Astrocyte of the hippocampus (primary cell): Measurements from ENCODE around the gene HHAT.

Experiments
- DNase-seq: peaks from one replicate; pipeline ENCODE4 v3.0.0; 2011; ENCODE audit warnings: low read depth, low spot score

Gene HHAT

DNA sequence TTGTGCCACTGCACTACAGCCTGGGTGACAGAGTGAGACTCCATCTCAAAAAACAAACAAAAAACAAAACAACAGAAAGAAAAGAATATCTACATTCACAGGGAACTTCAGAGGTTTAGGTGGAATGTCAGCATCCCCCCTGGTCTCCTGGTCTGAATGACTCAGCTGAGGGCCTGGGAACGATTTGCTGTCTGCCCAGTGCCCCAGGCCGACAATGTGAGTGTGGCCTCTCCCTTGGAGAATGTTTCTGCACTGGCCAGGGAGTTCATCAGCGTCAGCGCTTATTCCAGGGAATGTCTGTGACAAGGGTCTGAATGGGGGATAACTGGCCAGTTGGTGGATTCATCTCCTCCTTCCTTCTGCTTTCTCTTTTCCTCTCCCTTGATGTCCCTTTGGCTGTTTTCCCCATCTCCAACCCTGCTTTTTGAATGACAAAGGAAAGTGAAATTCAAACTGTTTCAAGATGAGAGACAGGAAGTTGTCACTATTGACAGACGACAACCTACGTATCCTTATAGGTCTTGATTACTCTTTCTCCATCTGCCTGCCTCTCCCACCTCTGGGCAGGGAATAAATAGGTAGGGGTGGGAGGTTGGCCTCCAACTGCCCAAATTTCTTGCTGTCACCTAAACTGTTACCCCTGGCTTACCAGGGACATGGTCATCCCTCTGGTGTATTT is 213.1 kb downstream of the HHAT start:
- peak; percentile 80 for DNase-seq

GRCh38 chr1:210551899-210552298 is 223.2 kb downstream of the HHAT start:
- DNase-seq: no peak

GRCh38 chr1:210553711-210554110 is 225.0 kb downstream of the HHAT start:
- DNase-seq: no peak

DNA sequence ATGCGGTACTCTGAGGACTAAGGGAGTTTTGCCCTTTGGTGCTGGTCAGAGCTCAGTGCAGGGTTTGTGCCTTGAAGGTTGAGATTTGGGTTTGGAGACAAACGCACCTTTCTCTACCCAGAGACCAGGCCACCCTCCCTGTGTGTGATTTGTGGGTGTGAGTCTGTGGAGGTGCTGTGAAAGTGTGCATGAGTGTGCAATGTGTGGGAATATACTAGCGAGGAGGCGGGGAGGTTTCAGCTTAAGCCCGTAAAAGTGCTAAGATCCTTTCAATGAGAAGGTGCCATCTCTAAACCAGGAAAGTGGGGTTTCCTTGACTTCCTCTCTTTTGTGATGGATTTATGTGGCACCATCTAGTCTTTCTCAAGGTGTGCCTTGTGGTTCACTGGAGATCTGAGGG is 225.7 kb downstream of the HHAT start:
- no peak for DNase-seq

- no peak for DNase-seq
Measured at GRCh38 chr1:210556475-210556874, 227.8 kb downstream of the HHAT start.

- DNase-seq: no peak
Measured at GRCh38 chr1:210557426-210558077, 228.8 kb downstream of the HHAT start.

DNA sequence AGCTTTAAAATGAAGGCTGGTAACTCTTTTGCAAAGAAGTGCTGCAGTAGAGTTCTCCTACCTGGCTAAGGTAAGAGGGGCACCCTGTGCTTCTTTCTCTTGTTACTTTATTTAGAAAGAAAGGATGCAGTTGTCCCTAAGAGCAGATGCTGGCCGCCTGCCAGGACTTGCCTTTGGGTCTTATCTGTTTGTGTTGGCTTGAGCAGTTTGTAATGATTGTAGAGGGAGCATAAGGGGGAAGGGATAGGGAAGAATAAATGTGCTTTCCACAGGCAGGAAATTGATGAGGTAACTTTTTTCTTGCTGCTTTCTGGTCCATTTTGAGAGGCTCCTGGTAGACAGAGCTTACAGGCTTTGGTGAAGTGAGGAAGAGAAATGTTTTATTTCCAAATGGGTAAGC is 229.6 kb downstream of the HHAT start:
- DNase-seq: peak; percentile 57

- DNase-seq: no peak
Measured at GRCh38 chr1:210565306-210565705, 236.6 kb downstream of the HHAT start.

DNA sequence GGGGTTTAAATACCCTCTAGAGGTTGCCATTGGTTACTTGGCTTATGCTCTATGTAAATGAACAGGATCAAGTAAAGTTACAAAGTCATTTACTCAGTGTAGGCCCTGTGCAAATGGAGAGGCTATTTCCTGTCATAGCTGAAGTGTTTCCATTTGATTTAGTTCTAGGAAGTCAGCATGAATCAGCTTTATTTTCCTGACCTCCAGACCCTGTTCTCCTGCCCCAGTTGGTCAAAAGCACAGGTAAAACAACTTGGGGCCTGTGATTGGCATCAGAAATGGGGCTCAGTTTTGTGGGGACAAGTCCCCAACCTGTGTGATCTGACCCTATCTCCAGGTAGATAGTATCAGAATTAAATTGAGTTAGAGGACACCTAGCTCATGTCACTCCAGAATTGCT is 239.9 kb downstream of the HHAT start:
- no peak for DNase-seq

DNA sequence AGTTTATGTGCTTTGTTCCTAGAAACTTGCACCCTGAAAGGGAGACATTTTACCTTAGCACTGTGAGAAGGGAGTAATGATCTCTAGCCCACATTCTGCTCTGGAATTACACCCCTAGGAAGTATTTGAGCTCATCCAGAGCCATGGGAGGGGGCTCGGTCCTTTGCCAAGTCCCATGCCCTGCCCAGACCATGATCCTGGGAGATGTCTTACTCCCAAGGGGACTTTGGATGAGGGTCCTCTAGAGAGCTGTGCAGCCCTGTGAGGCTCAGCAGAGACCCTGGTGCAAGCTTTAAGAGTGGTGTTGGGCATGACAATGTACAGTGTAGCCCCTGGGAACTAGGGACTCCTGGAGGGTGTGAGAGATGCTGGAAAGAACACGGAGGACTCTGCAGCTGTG is 241.4 kb downstream of the HHAT start:
- no peak for DNase-seq

DNA sequence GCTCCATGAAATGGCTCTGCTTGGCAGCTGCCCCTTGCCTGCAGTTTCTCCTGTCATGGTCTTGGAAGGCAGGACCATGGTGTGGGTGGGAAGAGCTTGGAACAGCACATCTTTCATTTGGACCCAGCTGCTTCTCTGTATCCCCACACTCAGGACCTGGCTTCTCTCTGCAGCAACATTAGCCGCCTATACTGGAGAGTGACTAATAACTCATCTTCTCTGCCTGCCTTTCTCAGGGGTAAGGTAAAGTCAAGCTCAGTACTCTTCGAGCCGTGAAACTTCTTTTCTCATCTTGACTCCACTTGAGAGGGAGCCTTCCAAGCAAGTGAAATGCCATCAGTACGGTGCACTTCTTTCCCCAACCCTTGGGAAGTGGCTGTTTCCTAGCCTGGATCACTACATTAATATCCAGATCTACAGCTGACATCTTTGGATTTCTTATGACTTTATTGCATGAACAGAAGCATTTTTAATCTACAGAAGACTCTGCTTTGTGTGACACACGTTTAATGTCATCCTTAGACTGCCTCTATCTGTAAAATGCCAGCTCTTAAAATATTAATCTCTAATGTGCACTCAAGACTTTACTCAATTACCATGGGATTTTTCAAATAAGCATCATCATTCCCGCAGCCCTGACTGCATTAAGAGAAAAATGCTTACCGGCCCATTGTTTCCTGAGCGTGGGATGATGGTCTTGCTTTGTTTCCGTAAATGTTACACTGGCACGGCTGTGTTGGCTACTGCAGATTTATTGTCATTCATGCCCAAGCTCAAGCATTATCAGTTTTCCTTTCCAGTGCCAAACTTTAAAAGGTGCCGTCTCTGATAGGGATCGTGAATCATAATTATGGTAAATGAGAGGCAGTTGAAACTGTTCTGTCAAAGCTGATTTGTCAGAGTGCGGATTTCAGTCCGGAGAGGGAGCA is 242.9 kb downstream of the HHAT start:
- DNase-seq: no peak

- DNase-seq: no peak
Measured at GRCh38 chr1:210573141-210573540, 244.4 kb downstream of the HHAT start.

- no peak for DNase-seq
Measured at GRCh38 chr1:210582205-210582970, 253.7 kb downstream of the HHAT start.

GRCh38 chr1:210584439-210585113 is 255.9 kb downstream of the HHAT start:
- peak; percentile 88 for DNase-seq

- peak; percentile 19 for DNase-seq
Measured at GRCh38 chr1:210586771-210587170, 258.1 kb downstream of the HHAT start.

DNA sequence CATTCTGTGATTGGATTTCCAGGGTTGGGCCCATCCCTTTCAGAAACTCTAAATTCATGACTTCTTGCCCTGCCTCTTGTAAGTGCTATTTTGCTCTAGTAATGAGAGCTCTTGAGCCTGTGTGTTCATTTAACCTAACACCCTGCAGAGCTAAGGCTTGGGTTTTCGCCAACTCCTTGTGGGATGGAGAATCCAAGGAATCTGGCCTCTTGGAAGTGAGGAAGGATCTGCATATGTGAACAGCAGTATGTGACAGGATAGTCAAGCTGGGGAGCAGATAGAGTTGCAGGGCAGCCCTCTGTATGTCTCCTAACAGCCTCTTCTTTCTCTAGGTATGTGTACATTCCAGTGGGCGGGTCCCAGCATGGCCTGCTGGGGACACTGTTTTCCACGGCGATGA is 258.9 kb downstream of the HHAT start:
- DNase-seq: peak; percentile 87

GRCh38 chr1:210588357-210588756 is 259.7 kb downstream of the HHAT start:
- no peak for DNase-seq

- DNase-seq: peak; percentile 16
Measured at GRCh38 chr1:210588946-210589345, 260.2 kb downstream of the HHAT start.

- no peak for DNase-seq
Measured at GRCh38 chr1:210591214-210591613, 262.5 kb downstream of the HHAT start.

- no peak for DNase-seq
Measured at GRCh38 chr1:210594605-210595004, 265.9 kb downstream of the HHAT start.

DNA sequence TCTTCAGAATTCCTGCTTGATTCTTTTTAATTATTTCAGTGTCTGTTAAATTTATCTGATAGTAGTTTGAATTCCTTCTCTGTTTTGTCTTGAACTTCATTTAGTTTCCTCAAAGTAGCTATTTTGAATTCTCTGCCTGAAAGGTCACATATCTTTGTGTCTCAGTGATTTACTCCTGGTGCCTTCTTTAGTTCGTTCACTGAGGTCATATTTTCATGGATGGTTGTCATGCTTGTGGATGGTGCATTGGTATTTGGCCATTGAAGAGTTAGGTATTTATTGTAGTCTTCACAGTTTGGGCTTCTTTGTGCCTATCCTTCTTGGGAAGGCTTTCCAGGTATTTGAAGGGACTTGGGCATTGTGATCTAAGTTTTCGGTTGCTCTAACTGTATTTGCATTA is 267.9 kb downstream of the HHAT start:
- no peak for DNase-seq
